Measurements from ENCODE around the gene ABLIM1.

The ABLIM1 gene

DNA sequence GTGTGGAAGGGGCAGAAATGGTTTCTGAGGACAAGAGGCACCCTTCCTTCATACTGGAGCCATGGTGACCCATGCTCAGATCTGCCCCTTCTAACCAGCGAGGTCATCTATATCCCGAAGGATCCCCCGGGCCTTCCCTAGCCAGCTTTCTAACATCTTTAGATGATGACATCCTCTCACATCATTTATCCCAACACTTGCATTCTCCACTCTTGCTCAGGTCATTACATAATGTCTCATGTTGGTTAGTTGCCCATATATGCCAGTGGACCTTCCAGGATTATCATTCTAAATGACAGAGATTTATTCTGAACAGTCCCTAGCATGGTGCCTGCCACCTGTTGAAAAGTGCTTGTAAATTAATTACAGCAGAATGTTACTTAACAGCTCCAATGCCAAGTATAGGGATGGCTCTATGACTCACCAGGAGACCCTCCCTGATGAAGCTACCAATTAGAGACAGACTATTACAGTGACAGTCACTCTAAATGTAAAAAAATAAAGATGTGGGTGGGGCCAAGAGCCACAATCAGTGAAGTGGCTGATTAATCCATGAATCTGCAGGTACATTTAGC is 22.6 kb upstream of the ABLIM1 start:
- H3K4me3 ChIP-seq (ENCODE audit: low read length) = no peak overlapping the region
- DNase-seq (ENCODE audit: low read depth) = no peak
- TF ChIP-seq, protein P1, sequence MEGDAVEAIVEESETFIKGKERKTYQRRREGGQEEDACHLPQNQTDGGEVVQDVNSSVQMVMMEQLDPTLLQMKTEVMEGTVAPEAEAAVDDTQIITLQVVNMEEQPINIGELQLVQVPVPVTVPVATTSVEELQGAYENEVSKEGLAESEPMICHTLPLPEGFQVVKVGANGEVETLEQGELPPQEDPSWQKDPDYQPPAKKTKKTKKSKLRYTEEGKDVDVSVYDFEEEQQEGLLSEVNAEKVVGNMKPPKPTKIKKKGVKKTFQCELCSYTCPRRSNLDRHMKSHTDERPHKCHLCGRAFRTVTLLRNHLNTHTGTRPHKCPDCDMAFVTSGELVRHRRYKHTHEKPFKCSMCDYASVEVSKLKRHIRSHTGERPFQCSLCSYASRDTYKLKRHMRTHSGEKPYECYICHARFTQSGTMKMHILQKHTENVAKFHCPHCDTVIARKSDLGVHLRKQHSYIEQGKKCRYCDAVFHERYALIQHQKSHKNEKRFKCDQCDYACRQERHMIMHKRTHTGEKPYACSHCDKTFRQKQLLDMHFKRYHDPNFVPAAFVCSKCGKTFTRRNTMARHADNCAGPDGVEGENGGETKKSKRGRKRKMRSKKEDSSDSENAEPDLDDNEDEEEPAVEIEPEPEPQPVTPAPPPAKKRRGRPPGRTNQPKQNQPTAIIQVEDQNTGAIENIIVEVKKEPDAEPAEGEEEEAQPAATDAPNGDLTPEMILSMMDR (conservative IDR thresholded peaks at IDR 0.05; ENCODE audit: low read length) = no peak

DNA sequence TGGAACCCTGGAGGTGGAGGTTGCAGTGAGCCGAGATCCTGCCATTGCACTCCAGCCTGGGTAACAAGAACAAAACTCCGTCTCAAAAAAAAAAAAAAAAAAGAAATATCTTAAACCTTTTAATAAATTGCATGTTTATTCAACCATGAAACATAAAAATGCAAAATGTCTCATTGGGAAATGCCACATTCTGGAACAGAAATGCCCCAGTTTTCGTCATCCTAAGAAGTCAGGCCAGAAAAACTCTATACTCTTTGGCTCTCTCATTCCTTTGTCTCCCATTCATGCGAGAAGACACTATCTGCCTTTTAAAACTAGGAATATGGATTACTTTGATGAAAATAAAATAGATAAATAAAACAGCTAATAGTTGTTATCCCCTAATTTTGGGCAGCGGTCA is 21.5 kb upstream of the ABLIM1 start:
- no peak for DNase-seq (ENCODE audit: low read depth)
- TF ChIP-seq, protein P1 (conservative IDR thresholded peaks at IDR 0.05; ENCODE audit: low read length) = no peak
- no peak overlapping the region for H3K4me3 ChIP-seq (ENCODE audit: low read length)

DNA sequence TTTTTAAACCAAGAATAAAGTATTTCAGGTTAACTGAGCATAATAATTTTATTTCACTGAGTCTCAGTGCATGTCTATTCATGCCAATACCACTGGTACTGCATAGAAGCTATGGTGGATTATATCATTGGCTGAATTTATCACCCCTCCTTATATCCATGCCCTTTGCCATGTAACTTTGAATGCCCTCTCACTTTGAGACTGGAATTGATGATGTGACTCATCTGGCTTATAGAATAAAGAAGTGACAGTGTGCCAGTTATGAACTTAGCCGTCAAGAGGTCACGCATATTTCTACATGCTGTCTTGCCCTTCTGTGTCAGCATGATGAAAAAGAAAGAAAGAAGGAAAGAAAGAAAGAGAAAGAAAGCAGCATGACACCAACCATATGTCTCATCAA is 20.7 kb upstream of the ABLIM1 start:
- TF ChIP-seq, protein P1 (conservative IDR thresholded peaks at IDR 0.05; ENCODE audit: low read length) = no peak
- no peak overlapping the region for H3K4me3 ChIP-seq (ENCODE audit: low read length)
- no peak for DNase-seq (ENCODE audit: low read depth)

DNA sequence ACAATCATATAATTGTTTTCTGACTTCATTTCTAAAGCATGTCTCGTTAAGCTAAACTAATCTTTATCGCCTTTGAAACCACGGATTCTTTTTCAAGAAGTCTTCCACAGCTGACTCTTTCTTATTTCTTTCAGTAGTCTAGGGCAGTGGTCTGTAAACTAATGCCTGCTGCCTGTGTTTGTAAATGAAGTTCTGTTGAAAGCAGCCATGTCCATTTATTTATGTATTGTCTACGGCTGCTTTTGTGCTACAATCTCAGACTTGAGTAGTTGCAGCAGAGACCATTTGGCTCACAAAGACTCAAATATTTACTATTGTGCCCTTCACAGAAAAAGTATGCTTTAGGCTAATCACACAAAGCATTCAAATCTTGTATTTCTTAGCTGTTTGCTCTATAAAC is 20.3 kb upstream of the ABLIM1 start:
- H3K4me3 ChIP-seq (ENCODE audit: low read length) = no peak overlapping the region
- DNase-seq (ENCODE audit: low read depth) = no peak
- TF ChIP-seq, protein P1 (conservative IDR thresholded peaks at IDR 0.05; ENCODE audit: low read length) = no peak

DNA sequence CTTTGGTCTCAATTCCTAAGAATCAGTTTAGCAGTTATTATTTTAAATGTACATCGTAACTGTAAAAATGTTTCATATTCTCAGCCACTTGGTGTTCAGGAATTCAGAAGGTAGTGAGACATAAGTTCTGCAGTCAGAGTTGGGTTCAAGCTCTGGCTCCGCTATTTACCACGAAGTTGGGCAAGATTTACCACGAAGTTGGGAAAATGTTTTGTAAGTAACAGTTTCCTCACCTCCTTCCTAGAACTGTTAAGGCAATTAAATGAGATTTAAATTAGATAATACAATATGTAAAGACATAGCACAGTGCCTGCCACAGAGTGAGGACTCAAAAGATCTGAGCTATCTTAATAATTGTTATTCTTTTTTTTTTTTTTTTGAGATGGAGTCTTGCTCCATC is 16.3 kb upstream of the ABLIM1 start:
- DNase-seq (ENCODE audit: low read depth) = peak; percentile 18
- TF ChIP-seq, protein P1 (conservative IDR thresholded peaks at IDR 0.05; ENCODE audit: low read length) = no peak
- no peak overlapping the region for H3K4me3 ChIP-seq (ENCODE audit: low read length)

DNA sequence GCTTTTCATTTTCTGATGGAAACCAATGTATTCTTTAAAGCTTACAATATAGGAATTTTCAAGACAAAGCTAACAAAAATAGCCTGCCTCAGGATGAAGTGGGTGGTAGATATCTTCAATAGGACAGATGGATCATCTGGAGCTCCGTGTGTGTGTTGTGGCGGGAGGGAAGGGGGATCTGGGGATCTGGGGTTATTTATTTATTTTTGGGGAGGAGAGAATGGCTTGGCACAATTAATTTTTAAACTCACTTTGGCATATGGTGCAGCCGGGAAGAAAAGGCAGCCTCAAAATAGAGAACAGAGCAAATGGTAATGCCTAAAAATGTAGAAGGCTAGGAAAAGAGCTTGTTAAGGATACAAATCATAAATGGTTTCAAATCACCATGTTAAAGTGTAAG is 11.6 kb upstream of the ABLIM1 start:
- TF ChIP-seq, protein P1 (conservative IDR thresholded peaks at IDR 0.05; ENCODE audit: low read length) = no peak
- DNase-seq (ENCODE audit: low read depth) = no peak
- no peak overlapping the region for H3K4me3 ChIP-seq (ENCODE audit: low read length)

DNA sequence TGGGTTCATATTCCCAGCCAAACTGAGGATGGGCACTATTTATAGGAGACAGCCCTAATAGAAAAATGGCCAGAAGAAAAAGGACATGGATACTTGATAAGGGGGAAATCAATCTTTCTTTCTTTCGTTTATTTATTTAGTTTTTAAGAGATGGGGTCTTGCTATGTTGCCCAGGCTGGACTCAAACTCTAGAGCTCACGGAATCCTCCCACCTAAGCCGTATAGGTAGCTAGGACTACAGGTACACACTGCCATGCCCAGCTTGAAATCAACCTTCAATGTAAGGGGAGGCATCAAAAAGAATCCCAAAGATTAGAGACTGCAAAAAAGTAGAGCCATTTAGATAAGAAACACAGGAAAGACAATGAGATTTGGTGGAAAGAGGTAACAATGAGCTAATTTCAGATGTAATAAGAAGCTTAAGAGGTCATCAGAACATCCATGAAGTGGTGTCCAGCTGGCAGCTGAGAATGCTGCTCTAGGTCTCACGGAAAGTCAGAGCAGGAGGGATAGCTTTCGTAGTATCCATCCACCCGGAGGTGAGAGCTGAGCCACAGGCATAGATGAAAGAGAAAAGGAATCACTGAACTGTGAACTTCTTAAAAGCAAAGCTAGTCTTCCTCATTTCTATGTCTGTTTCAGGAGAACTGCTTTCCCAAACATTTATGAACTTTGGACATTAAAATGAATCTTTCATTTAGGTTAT is 10.5 kb upstream of the ABLIM1 start:
- TF ChIP-seq, protein P1 (conservative IDR thresholded peaks at IDR 0.05; ENCODE audit: low read length) = no peak
- no peak overlapping the region for H3K4me3 ChIP-seq (ENCODE audit: low read length)
- DNase-seq (ENCODE audit: low read depth) = no peak

Data from AG10803 (cell line).